A549 (cell line): Measurements from ENCODE around the gene UNKL. TPM values are rescaled to one million over a fixed set of nuclear protein-coding genes. Genes with fewer than 3 reads are reported as not detected.

Experiments used
- ATAC-seq, 2 experiments: fragments of 200-7000 bp in 1 of 2; fragments of >200 bp in 1 of 2; cut with Nextera tagmentation in 1 of 2; cut with Tn5 transposase in 1 of 2; 3 replicates each; pipeline versions ENCODE4 v1.8.0 to v1.9.1; 2018 to 2020; ENCODE audit warnings: mild to moderate bottlenecking in 1 of 2, moderate library complexity in 1 of 2
- CTCF ChIA-PET: fragments of 300-600 bp; sonication (Branson Sonifier 250); formaldehyde crosslinking; extraction: SDS; loops from one replicate; lab custom pipeline; 2021; ENCODE audit warnings: antibody characterized with exemption, inconsistent platforms; lab: Yijun Ruan, JAX
- POLR2A ChIA-PET: fragments of 350-600 bp; formaldehyde crosslinking; extraction: SDS; loops from one replicate; lab custom pipeline; 2021; ENCODE audit warnings: antibody characterized with exemption, inconsistent platforms; lab: Yijun Ruan, JAX
- DNase-seq, 2 experiments: peaks; one replicate each; pipeline versions ENCODE4 v3.0.0 to v3.0.0-alpha.2; 2011 to 2016; ENCODE audit warnings: low read depth in 1 of 2, low spot score in 1 of 2
- FAIRE-seq: peaks from 2 replicates; lab custom pipeline; 2011; peaks lifted over from hg19 to GRCh38; lab: Jason Lieb, UNC
- H3K27ac ChIP-seq, 2 experiments: fragments of >200 bp; sonication (Bioruptor Twin); formaldehyde crosslinking; 3 replicates each; pipeline ENCODE4 v1.5.1; 2016 to 2017
- H3K4me1 ChIP-seq: fragments of >200 bp; sonication (Bioruptor Twin); formaldehyde crosslinking; 3 replicates; pipeline ENCODE4 v1.6.1; 2016
- H3K4me2 ChIP-seq: fragments of >200 bp; sonication (Bioruptor Twin); formaldehyde crosslinking; 3 replicates; pipeline ENCODE4 v1.6.1; 2016
- H3K4me3 ChIP-seq: fragments of >200 bp; sonication (Bioruptor Twin); formaldehyde crosslinking; 3 replicates; pipeline ENCODE4 v1.5.1; 2016
- H3K9me3 ChIP-seq: fragments of >200 bp; sonication (Bioruptor Twin); formaldehyde crosslinking; 3 replicates; pipeline ENCODE4 v1.6.1; 2016
- BHLHE40 ChIP-seq: IDR thresholded peaks from 2 replicates; pipeline ENCODE4 v1.6.1; 2012; ENCODE audit warnings: low read depth, low read length, inconsistent platforms
- CEBPB ChIP-seq, 2 experiments: fragments of >200 bp in 1 of 2; sonication (Bioruptor Twin) in 1 of 2; formaldehyde crosslinking in 1 of 2; IDR thresholded peaks; 2 replicates each; pipeline ENCODE4 v1.6.1; 2012 to 2016
- CHD2 ChIP-seq: fragments of 150-350 bp; IDR thresholded peaks from 2 replicates; pipeline ENCODE4 v1.6.1; 2014; ENCODE audit warnings: low read length; ENCODE audit not compliant: partially characterized antibody
- EP300 ChIP-seq, 2 experiments: fragments of >200 bp; sonication (Bioruptor Twin); formaldehyde crosslinking; IDR thresholded peaks; 2 replicates in 1 of 2; 3 replicates in 1 of 2; pipeline ENCODE4 v1.6.1; 2016 to 2017
- FOSB ChIP-seq: fragments of 250-450 bp; sonication (Bioruptor Pico); IDR thresholded peaks from 2 replicates; pipeline ENCODE4 v1.5.0; 2020; ENCODE audit warnings: mild to moderate bottlenecking, moderate library complexity
- FOXS1 ChIP-seq: fragments of 250-450 bp; sonication (Bioruptor Pico); IDR thresholded peaks from 2 replicates; pipeline ENCODE4 v1.5.0; 2020; ENCODE audit warnings: mild to moderate bottlenecking, moderate library complexity
- GATA3 ChIP-seq: IDR thresholded peaks from 2 replicates; pipeline ENCODE4 v1.6.1; 2012; ENCODE audit warnings: borderline replicate concordance
- HES2 ChIP-seq: fragments of >200 bp; sonication (Bioruptor Twin); formaldehyde crosslinking; IDR thresholded peaks from 2 replicates; pipeline ENCODE4 v1.6.1; 2016
- HEYL ChIP-seq: fragments of 250-450 bp; sonication (Bioruptor Pico); IDR thresholded peaks from 2 replicates; pipeline ENCODE4 v1.8.0; 2021; ENCODE audit warnings: mild to moderate bottlenecking, moderate library complexity
- HMGXB4 ChIP-seq: fragments of 250-450 bp; sonication (Bioruptor Pico); IDR thresholded peaks from 2 replicates; pipeline ENCODE4 v1.5.0; 2021; ENCODE audit warnings: mild to moderate bottlenecking, moderate library complexity, borderline replicate concordance
- KDM1A ChIP-seq: fragments of 200-600 bp; sonication (generic); IDR thresholded peaks from 2 replicates; pipeline ENCODE4 v1.6.1; 2016; ENCODE audit warnings: low read depth, mild to moderate bottlenecking
- NPAS2 ChIP-seq: fragments of 250-450 bp; sonication (Bioruptor Pico); IDR thresholded peaks from 2 replicates; pipeline ENCODE4 v1.8.0; 2022; ENCODE audit warnings: mild to moderate bottlenecking, moderate library complexity, borderline replicate concordance
- POLR2A ChIP-seq: IDR thresholded peaks from 2 replicates; pipeline ENCODE4 v1.6.1; 2012; ENCODE audit warnings: mild to moderate bottlenecking, low read length
- POLR2AphosphoS2 ChIP-seq: conservative IDR thresholded peaks from 2 replicates; pipeline ENCODE4 v1.6.1; 2012; ENCODE audit warnings: low read length, improper control_type of control experiment, inconsistent platforms
- RARB ChIP-seq: fragments of 250-450 bp; sonication (Bioruptor Pico); IDR thresholded peaks from 2 replicates; pipeline ENCODE4 v1.8.0; 2021; ENCODE audit warnings: mild to moderate bottlenecking, moderate library complexity
- RNF2 ChIP-seq: fragments of 200-600 bp; sonication (generic); IDR thresholded peaks from 2 replicates; pipeline ENCODE4 v1.6.1; 2016; ENCODE audit warnings: low read depth, mild to moderate bottlenecking, antibody characterized with exemption, moderate library complexity, borderline replicate concordance
- SMC3 ChIP-seq: fragments of >200 bp; sonication (Bioruptor Twin); formaldehyde crosslinking; IDR thresholded peaks from 3 replicates; pipeline ENCODE4 v1.6.1; 2018; ENCODE audit warnings: inconsistent platforms
- TFCP2L1 ChIP-seq: fragments of 250-450 bp; sonication (Bioruptor Pico); IDR thresholded peaks from 2 replicates; pipeline ENCODE4 v1.5.0; 2021; ENCODE audit warnings: mild to moderate bottlenecking
- TP53 ChIP-seq: fragments of 250-450 bp; sonication (Bioruptor Pico); IDR thresholded peaks from 2 replicates; pipeline ENCODE4 v1.5.0; 2021; ENCODE audit warnings: mild to moderate bottlenecking, moderate library complexity
- ZC3H11A ChIP-seq: fragments of 450-650 bp; IDR thresholded peaks from 2 replicates; pipeline ENCODE4 v1.6.1; 2014; ENCODE audit warnings: antibody characterized with exemption, mild to moderate bottlenecking
- WGBS: methylation state at CpG from one replicate; pipeline ENCODE4 v1.1.6; 2017; ENCODE audit errors: missing lambda C conversion rate; 5-methylcytosine and 5-hydroxymethylcytosine counted together
- polyA plus RNA-seq, 4 experiments: library from polyadenylated mRNA; depleted of rRNA in 3 of 4; stranded (reverse); fragments of >200 nt; fragmentation: RNase III in 1 of 4; extraction: RNeasy Plus Mini Kit Qiagen cat#74134 plus additional on column Dnase treatment in 1 of 4; gene quantifications; 2 replicates in 3 of 4; 3 replicates in 1 of 4; pipeline ENCODE4 v1.2.3, GENCODE V29; 2011 to 2017
- TF ChIP-seq, protein P1 (sequence below): fragments of 200-600 bp; sonication (generic); IDR thresholded peaks from 2 replicates; pipeline ENCODE4 v1.6.1; 2016; ENCODE audit warnings: antibody characterized with exemption, mild to moderate bottlenecking, moderate library complexity
- TF ChIP-seq, protein P2 (sequence below): IDR thresholded peaks from 2 replicates; pipeline ENCODE4 v1.6.1; 2012
- TF ChIP-seq, protein P3 (sequence below): IDR thresholded peaks from 2 replicates; pipeline ENCODE4 v1.6.1; 2012; ENCODE audit warnings: low read depth, borderline replicate concordance
- TF ChIP-seq, protein P4 (sequence below): IDR thresholded peaks from 2 replicates; pipeline ENCODE4 v1.6.1; 2012

Gene UNKL
- polyA plus RNA-seq, 2 of the 4 experiments (the other 2 are of a cell fraction) = 20.7 to 37.6 TPM

DNA sequence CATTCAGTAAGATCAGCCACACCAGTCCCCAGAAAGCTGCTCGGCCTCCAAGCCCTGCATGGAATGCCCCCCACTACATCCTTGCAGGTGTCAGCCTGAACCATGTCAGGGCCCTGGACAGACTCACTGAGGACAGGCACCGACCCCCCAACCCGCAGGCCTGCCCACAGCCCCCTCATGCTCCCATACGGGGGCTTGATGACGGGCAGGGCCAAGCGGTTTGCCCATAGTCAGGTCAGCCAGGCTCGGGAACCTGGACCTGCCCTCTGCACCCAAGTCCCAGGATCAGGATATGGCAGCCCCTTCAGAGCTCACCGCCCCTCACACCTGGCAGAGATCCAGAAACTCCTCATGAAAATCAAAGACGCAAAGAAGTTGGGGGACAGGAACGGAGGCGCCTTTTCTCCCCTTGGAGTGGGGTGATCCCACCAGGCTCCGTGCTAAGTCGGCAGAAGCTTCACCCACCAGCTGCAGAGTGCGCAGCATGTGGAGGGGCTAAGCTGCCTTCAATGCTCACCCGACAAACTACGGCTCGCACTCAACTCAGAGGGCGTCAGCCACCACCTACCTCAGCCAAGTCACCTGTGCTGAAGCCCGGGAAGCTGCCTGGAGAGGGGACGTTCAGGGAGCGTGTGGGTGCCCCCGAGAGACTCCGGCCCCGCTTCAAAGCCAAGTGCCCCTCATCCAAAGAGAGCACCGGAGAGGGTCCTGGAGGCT, 36.3 kb downstream of the UNKL start:
- no peak for DNase-seq
- no peak for FAIRE-seq
- H3K4me3 ChIP-seq = peak overlapping the region; percentile 70
- H3K9me3 ChIP-seq = no peaks in the 10 kb centered on the region
- H3K27ac ChIP-seq = peak overlapping the region; percentile 93 to 100
- TF ChIP-seq NPAS2 (CRISPR knock-in tag) (no peak), FOXS1 (no peak), TP53 (CRISPR knock-in tag) (no peak), TFCP2L1 (CRISPR knock-in tag) (peak; percentile 53; the same call in 1 of the 2 replicates), EP300 (IDR thresholded peaks at IDR 0.05) (no peak), POLR2A (0 out of 2 replicates have a peak, but pooled peaks have one; percentile 9), CEBPB (IDR thresholded peaks at IDR 0.05) (no peak)
- 4% methylated on average over 14 of the region's 25 CpGs for WGBS
- H3K4me1 ChIP-seq = peaks cover 27% of the 10 kb centered on the region
- CTCF ChIA-PET = interaction anchor here (0.6 to 11.4 kb wide), 7 partner anchors 7 to 131 kb away, joined by 3 to 127 read pairs (median 4); partner anchors contain the start of gene UQCC4
- POLR2A ChIA-PET = interaction anchor here (0.7 to 2.5 kb wide), 10 partner anchors 9 to 404 kb away, joined by 3 to 10 read pairs (median 4); partner anchors contain the start of genes NUBP2, SPSB3 and UQCC4
- peak; percentile 3 to 27; a peak in 3 of 6 replicates for ATAC-seq
- peak overlapping the region; percentile 99 for H3K4me2 ChIP-seq

GRCh38 chr16:1377406-1378010, 37.0 kb downstream of the UNKL start:
- ATAC-seq (peak in 1 of 2 experiments; percentile 24; a peak in 3 of 6 replicates), DNase-seq (no peak)
- POLR2A ChIA-PET = interaction anchor here (0.6 to 2.5 kb wide), 4 partner anchors 11 to 42 kb away, joined by 3 to 8 read pairs (median 5); no protein-coding TSS in a partner anchor

DNA sequence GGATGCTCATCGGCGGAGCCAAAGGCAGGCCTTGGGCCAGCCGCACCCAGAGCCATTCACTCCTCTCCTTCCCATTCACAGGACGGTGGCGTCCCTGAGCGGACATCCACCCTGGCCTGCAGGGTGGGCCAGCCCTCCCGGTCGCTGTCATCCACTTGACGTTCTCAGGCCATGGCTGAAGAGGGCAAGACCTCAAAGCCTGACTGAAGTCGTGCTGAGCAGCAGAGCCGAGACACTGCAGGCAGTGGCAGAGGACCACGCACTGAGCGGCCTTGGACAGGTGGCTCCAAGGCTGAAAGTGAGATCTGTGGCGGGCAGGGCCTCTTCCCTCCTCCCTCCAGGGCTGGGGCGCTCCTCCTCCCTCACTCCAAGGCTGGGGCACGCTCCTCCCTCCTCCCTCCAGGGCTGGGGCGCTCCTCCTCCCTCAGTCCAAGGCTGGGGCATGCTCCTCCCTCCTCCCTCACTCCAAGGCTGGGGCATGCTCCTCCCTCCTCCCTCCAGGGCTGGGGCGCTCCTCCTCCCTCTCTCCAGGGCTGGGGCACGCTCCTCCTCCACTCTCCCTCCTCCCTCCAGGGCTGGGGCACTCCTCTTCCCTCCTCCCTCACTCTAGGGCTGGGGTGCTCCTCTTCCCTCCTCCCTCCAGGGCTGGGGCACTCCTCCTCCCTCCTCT, 38.6 kb downstream of the UNKL start:
- WGBS = 87% methylated on average over 11 of the region's 19 CpGs
- FAIRE-seq (no peak), DNase-seq (no peak), ATAC-seq (no peak)
- H3K27ac ChIP-seq = peak overlapping the region in 1 of 2 experiments; percentile 38; a peak in 2 of 6 replicates
- ChIA-PET POLR2A (no interaction called here), CTCF (interaction anchor here (11.4 kb wide), 1 partner anchor 13 kb away, joined by 127 read pairs; no protein-coding TSS in a partner anchor)
- no peak overlapping the region for H3K4me2 ChIP-seq
- no peak overlapping the region for H3K4me3 ChIP-seq
- H3K4me1 ChIP-seq = peaks cover 27% of the 10 kb centered on the region
- no peaks in the 10 kb centered on the region for H3K9me3 ChIP-seq
- TF ChIP-seq CHD2 = no peak
- no peak for TF ChIP-seq HES2
- TF ChIP-seq ZC3H11A = no peak
- TF ChIP-seq FOSB (CRISPR knock-in tag) = no peak
- no peak for TF ChIP-seq RARB
- TF ChIP-seq, protein P1, sequence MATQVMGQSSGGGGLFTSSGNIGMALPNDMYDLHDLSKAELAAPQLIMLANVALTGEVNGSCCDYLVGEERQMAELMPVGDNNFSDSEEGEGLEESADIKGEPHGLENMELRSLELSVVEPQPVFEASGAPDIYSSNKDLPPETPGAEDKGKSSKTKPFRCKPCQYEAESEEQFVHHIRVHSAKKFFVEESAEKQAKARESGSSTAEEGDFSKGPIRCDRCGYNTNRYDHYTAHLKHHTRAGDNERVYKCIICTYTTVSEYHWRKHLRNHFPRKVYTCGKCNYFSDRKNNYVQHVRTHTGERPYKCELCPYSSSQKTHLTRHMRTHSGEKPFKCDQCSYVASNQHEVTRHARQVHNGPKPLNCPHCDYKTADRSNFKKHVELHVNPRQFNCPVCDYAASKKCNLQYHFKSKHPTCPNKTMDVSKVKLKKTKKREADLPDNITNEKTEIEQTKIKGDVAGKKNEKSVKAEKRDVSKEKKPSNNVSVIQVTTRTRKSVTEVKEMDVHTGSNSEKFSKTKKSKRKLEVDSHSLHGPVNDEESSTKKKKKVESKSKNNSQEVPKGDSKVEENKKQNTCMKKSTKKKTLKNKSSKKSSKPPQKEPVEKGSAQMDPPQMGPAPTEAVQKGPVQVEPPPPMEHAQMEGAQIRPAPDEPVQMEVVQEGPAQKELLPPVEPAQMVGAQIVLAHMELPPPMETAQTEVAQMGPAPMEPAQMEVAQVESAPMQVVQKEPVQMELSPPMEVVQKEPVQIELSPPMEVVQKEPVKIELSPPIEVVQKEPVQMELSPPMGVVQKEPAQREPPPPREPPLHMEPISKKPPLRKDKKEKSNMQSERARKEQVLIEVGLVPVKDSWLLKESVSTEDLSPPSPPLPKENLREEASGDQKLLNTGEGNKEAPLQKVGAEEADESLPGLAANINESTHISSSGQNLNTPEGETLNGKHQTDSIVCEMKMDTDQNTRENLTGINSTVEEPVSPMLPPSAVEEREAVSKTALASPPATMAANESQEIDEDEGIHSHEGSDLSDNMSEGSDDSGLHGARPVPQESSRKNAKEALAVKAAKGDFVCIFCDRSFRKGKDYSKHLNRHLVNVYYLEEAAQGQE = no peak
- TF ChIP-seq GATA3 = no peak
- TF ChIP-seq KDM1A = no peak
- no peak for TF ChIP-seq TP53 (CRISPR knock-in tag)
- TF ChIP-seq RNF2 = no peak
- no peak for TF ChIP-seq HMGXB4 (CRISPR knock-in tag)
- no peak for TF ChIP-seq BHLHE40
- TF ChIP-seq SMC3 = no peak
- TF ChIP-seq, protein P2, sequence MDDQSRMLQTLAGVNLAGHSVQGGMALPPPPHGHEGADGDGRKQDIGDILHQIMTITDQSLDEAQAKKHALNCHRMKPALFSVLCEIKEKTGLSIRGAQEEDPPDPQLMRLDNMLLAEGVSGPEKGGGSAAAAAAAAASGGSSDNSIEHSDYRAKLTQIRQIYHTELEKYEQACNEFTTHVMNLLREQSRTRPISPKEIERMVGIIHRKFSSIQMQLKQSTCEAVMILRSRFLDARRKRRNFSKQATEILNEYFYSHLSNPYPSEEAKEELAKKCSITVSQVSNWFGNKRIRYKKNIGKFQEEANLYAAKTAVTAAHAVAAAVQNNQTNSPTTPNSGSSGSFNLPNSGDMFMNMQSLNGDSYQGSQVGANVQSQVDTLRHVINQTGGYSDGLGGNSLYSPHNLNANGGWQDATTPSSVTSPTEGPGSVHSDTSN = no peak
- TF ChIP-seq, protein P3, sequence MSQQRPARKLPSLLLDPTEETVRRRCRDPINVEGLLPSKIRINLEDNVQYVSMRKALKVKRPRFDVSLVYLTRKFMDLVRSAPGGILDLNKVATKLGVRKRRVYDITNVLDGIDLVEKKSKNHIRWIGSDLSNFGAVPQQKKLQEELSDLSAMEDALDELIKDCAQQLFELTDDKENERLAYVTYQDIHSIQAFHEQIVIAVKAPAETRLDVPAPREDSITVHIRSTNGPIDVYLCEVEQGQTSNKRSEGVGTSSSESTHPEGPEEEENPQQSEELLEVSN = no peak

More at GRCh38 chr16:1377406-1378010, 37.0 kb downstream of the UNKL start:
- no peak for FAIRE-seq
- TF ChIP-seq RARB (no peak), POLR2AphosphoS2 (no peak), HEYL (no peak)
- TF ChIP-seq, protein P4, sequence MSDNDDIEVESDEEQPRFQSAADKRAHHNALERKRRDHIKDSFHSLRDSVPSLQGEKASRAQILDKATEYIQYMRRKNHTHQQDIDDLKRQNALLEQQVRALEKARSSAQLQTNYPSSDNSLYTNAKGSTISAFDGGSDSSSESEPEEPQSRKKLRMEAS = peak; percentile 52
- CTCF ChIA-PET = interaction anchor here (0.6 to 11.4 kb wide), 6 partner anchors 8 to 1644 kb away, joined by 3 to 127 read pairs (median 4); no protein-coding TSS in a partner anchor
- WGBS = 54% methylated on average over 10 of the region's 10 CpGs
- peak overlapping the region; percentile 93 to 100 for H3K27ac ChIP-seq
- peaks cover 27% of the 10 kb centered on the region for H3K4me1 ChIP-seq
- H3K4me2 ChIP-seq = peak overlapping the region; percentile 99
- no peaks in the 10 kb centered on the region for H3K9me3 ChIP-seq
- peak overlapping the region; percentile 70 for H3K4me3 ChIP-seq
